ENCODE data around the gene HACD1. TPM values are rescaled to one million over a fixed set of nuclear protein-coding genes. Genes with fewer than 3 reads are reported as not detected.

The HACD1 gene, protein sequence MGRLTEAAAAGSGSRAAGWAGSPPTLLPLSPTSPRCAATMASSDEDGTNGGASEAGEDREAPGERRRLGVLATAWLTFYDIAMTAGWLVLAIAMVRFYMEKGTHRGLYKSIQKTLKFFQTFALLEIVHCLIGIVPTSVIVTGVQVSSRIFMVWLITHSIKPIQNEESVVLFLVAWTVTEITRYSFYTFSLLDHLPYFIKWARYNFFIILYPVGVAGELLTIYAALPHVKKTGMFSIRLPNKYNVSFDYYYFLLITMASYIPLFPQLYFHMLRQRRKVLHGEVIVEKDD
- polyA plus RNA-seq (ENCODE audit: insufficient read length): 16.5 TPM
- long read RNA-seq, donor 1, partial matches to known transcripts: 5 of 13 reads
- long read RNA-seq, donor 1, other reads (novel, unspliced or antisense): 7 of 13 reads
- long read RNA-seq, donor 2, partial matches to known transcripts: 0 of 1 reads
- long read RNA-seq, donor 2, other reads (novel, unspliced or antisense): 0 of 1 reads
- long read RNA-seq, donor 3: 0 reads
- long read RNA-seq, donor 4: 0 reads
- long read RNA-seq, donor 5, partial matches to known transcripts: 15 of 15 reads
- long read RNA-seq, donor 5, other reads (novel, unspliced or antisense): 0 of 15 reads
- long read RNA-seq, donor 6, partial matches to known transcripts: 5 of 14 reads
- long read RNA-seq, donor 6, other reads (novel, unspliced or antisense): 9 of 14 reads
- long read RNA-seq, donor 7, partial matches to known transcripts: 5 of 16 reads
- long read RNA-seq, donor 7, other reads (novel, unspliced or antisense): 8 of 16 reads
- long read RNA-seq, donor 8, partial matches to known transcripts: 0 of 1 reads
- long read RNA-seq, donor 8, other reads (novel, unspliced or antisense): 0 of 1 reads

DNA sequence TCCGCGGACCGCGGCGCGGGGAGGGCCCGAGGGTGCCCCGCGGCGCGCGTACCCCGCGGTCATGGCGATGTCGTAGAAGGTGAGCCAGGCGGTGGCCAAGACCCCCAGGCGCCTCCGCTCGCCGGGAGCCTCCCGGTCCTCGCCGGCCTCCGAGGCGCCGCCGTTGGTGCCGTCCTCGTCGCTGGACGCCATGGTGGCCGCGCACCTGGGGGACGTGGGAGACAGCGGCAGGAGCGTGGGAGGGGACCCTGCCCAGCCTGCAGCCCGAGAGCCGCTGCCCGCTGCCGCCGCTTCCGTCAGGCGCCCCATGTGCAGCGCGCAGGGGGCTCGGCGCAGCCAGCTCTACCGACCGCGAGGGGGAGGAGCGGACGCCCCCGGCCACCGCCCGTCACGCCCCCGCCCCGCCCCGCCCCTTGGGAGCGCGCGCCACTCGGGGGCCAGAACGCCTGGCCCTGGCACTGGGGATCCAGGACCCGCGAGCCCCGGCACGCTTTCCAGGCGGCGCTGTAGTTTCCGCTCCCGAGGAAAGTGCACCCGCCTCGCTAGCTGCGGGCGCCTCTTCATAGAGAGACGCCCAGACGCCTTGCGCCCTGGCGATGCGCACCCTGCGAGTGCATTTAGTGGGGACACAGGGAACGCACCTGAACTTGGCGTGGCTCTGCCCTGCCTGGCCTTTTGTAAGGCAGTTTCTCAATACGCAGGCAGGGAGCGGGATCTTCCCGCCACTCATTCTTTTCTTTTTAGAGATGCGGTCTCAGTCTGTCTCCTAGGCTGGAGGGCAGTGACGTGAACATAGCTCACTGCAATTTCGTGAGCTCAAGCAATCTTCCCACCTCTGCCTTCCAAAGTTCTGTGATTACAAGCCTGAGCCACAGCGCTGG lies at the start of gene HACD1:
TSS of gene HACD1 (minus strand) at position 344 of the 881 bp plus-strand sequence. CDS start at position 309, 35 bp downstream.
- peak; percentile 66 for DNase-seq

DNA sequence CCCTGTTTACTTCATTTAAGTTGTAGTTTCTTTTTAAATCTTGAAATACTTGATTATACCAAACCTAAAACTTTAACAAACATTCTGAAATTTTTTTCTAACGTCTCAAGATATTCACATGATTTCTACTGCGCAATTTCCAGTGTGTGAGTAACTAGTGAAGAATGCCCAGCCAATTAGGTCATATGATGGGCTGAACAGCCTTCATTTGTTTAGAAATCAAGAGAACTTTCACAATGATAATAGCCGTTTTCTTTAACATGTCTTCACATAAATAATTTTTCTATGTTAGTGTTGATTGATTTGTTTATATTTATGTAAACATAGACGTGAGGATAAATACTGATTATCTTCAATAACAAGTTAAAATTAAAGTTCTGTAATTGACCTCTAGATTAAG lies 48.6 kb upstream of the HACD1 start:
- DNase-seq: no peak

DNA sequence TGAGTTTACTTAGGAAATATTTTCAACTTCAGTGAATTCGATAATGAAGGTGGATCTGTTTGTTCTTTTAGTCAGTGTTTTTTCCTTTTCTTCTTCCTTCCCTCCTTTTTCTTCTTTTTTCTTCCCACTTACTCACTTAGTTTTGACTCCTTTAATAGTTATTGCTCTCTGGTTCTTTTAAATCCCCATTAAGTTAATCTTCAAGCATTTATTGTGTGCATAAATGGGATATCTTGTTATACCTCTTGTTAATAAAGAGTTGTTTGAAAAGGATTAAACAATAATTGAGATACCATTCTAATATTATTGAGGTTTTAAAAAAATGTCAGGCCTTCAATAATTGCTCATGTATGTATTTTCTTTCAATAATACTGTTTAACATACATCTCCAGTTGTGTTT lies 46.3 kb upstream of the HACD1 start:
- no peak for DNase-seq

DNA sequence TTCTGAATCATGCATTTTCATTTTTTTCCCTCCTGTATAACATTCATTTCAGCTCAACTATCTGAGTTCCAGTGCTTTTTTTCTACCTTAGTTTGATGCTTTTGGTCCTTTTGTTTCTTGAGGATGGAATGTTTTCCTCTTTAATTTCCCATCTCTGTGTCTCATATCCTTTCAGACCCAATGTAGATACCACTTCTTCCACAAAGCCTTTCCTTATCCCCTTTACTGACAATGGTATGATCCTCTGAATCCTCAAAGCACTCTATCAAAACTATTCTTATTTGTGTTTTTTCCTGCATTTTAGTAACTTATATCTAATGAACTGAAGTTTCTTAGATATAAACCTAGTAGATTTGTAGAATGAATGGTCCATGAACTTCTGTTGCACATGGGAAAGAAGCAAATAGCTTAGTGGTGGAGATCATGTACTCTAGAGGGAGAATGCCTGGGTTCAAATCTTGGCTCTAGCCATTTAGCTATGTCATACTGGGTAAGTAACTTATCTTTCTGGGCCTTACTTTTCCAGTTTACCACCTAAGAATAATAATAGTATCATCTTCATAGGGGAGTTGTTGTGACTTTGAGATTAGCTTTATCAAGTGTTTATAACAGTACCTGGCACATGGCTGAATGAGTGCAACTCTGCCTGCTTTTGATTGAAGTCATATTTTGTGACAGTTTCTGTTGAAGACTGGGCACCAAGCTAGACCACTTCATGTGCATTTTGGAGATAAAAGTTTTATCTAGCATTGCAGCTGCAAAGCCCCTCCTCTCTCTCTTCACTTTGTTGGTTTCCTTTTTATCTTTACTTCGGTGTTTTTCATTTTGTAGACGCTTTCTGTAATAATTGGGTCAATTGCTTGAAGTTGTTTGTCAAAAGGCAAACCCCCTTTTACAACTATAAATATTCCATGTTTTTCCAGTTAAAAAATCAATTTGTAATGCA lies 45.3 kb upstream of the HACD1 start:
- no peak for DNase-seq

DNA sequence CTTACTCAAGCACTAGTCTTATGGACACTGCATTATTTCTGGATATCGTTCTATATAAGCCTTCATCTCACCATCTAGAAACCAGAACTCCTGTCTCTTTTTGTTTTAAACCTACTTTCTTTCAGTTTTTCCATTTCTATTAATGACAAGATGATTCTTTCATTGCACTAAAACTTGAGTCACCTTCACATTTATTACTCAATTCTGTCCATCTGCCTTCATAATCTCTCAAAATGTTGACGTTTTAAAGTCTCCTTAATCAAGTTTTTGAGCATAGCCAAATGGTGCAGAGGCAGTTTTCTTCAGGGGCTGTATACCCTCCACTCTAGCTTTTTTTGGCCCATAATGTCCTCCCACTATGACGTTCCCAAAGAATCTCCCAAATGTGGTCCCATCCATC lies 44.3 kb upstream of the HACD1 start:
- DNase-seq: no peak

DNA sequence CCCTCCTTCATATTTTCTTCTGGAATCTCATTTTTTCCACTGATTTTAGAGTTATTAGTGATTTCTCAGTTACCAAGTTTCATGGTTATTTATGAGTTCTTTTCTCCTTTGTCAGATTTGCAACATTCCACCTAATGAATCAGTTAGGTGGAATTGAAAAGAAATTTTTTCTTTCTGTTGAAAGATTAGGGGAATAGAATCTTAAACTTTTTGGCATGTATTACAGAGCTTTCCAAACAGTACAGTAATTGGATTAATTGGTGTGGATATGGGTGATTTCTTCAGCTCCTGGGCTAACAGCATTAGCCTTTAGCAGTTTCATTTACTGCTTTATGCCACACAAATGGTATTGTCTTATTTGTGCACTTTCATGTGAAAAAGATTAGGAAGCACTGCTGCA lies 43.7 kb upstream of the HACD1 start:
- DNase-seq: no peak

DNA sequence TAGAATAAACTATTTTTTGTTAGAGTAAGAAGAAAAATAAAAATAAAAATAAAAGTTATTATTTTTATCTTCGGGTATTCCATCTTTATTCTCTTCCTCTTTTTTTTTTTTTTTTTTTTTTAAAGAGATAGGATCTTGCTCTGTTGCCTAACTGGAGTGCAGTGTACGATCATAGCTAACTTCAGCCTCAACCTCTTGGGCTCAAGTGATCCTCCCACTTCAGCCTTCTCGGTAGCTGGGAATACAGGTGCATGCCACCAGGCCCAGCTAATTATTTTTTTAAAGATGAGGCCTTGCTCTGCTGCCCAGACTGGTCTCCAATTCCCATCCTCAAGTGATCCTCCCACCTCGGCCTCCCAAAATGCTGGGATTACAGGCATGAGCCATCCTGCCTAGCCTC lies 42.2 kb upstream of the HACD1 start:
- no peak for DNase-seq

DNA sequence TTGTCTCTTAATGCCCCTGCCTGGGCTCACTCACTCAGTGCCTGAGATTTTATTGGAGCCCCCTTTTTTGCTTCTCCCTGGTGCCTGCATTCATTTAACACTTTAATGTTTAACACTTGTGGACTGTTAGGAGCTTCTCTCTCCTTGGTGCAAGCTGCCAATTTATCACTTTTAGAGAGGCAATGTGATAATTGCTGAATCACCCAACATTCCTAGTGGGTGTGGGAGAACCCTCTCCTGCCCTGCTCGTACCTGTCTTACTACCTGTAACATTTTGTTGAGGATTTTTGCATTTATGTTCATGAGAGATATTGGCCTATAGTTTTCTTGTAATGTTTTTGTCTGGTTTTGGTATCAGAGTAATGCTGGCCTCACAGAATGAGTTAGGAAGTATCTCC lies 39.9 kb upstream of the HACD1 start:
- no peak for DNase-seq

DNA sequence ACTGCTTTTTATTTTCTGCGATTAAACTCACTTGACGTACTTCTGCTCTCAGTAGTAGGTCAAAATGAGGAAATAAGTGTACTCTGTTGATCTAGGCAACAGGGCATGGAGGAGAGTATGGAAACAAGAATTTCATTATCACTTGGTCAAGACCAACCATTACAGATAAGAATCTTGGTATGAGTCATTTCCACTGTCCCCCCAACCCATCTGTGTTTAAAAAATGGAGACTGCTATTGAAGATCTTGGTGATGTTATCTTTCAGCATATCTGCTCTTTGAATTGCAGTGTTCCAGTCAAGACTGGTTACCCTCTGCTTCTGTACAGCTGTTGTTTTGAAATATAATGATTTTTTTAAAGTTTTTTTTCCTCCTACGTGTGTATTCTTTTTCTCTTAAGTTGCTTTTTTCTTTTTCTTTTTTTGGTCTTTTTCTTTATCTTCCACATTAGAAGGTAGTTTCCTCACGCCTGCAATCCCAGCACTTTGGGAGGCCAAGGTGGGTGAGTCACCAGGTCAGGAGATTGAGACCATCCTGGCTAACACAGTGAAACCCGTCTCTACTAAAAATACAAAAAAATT lies 38.5 kb upstream of the HACD1 start:
- no peak for DNase-seq

DNA sequence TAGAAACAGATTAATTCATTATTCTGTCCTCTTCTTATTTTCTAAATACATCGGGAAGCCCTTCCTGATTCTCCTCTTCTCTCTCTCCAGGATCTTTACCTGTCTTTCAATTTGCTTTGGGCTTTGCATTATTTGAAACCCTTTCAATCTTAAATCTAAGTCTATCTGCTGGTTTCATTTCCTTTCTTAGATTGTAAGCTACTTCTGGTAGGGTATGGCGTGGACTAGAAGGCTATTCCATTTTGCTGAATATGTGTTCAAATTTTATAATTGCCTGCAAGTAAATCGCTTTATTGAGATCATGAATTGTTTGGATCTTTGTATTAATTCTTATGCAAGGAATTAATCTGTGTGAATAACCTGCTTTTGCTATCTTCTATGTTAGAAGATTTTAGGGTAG lies 37.8 kb upstream of the HACD1 start:
- DNase-seq: no peak

DNA sequence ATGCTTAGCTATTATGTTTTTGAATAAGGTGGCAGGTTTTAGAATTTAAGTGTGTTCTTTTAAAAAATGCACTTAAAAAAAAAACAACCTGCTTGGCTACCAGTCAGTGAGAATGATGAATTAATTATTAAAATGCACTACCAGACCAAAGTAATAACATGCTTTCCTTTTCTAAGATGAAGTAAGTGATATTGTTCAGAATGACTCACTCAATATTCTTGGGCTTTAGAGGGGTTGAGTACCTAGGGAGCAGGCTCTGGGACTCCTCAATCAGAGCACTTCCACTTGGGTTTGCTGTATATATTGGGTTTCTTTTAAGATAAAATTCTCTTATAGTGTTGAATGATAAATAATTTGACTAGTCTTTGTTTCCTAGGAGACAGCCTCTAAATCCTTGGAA lies 35.4 kb upstream of the HACD1 start:
- DNase-seq: no peak

DNA sequence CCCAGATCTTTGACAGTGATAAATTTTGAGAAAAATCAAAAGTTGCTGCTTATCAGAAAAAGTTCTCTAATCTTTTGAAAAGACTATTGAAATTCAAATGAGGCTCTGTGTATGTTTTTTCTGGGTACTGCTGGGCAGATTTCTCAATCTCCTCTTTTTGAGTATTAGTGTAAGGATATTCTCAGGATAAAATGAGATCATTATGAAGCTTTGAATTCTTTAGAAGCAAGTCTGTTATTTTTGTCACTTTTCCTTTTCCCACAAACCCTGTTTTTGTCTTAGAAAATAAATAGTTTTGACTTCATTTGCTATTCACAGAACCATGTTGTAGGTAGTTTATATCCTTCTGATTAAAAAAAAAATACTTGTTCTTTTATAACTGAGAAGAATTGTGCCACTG lies 34.7 kb upstream of the HACD1 start:
- DNase-seq: no peak

DNA sequence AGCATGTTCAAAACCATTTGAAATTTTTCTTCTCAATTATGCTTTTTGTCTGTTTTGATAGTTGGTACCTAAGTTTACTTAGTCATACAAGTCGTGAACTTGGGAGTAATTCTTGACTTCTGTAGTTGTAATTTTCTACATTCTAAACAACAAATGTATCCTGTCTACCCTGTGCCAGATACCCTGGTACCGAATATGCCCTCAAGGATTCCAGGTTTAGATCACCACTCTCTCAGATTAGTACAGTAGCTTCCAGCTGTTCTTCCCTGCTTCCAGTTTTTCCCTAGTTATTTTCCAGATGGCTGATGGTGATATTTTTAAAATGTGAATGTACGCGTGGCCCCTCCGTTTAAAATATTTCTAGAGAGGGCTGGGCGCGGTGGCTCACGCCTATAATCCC lies 33.2 kb upstream of the HACD1 start:
- no peak for DNase-seq

DNA sequence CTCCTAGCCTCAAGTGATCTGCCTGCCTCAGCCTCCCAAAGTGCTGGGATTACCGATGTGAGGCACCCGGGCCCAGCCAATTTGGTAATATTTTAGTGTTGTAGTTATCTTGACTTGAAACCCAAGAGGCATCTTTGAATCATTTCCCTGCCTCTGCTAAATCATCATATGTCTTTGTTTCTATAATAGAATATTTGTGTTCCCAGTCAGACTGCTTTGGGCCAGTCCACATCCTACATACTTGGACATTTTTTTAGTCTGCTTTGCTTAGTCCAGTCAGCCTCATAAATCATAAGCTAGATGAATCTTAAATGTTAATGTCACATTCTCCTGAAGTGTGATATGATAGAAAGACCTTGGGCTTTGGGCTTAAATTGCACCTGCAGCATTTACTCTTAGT lies 32.7 kb upstream of the HACD1 start:
- DNase-seq: no peak

DNA sequence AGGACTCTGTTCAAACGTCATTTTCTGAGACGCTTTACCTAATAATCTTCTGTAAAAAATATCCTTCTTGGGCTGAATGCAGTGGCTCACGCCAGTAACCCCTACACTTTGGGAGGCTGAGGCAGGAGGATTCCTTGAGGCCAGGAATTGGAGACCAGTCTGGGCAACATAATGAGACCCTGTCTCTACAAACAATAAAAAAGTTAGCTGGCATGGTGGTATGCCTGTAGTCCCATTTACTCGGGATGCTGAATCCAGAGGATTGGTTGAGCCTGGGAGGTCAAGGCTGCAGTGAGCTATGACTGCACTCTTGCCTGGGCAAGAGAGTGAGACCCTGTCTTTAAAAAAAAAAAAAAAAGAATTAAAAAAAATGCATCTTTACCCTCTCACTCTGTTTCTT lies 31.9 kb upstream of the HACD1 start:
- no peak for DNase-seq

DNA sequence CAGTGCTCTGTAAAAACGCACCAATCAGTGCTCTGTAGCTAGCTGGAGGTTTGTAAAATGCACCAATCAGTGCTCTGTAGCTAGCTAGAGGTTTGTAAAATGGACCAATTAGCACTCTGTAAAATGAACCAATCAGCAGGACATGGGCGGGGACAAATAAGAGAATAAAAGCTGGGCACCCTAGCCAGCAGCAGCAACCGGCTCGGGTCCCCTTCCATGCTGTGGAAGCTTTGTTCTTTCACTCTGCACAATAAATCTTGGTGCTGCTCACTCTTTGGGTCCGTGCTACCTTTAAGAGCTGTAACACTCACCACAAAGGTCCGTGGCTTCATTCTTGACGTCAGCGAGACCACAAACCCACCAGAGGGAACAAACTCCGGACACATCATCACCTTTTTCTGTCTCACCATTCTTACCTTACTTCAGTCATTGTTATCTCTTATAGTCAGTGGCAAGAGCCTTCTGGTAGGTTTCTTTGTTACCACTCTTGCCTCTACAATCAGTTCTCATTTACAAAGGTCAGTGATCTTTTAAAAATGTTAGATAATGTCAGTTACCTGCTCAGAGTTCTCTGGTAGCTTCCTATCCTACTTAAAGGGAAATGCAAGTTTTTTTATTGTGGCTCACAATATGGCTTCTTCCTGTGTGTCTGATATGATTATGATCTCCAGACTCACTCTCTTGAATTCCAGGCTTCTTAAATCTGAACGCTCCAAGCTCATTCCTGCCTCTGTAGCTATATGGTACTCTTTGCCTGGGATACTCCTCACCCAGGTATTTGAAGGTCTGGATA lies 31.3 kb upstream of the HACD1 start:
- DNase-seq: no peak

DNA sequence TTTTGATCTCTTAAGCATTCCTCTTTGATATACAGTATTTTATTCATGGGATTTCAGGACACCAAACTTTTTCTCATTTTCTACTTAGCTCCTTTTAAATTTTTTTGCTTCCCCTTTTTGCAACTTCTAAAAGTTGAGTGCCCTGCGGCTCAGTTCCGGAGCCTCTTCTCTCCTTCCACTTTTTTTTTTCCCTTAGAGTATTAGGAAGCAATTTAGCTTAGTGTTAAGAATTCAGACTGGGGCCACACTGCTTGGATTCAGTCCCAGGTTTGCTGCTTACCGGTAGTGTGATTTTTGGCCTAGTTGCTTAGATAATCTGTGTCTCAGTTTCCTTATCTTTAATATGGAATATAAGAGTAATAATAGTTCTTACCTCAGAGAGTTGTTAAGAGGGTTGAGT lies 30.2 kb upstream of the HACD1 start:
- DNase-seq: no peak

DNA sequence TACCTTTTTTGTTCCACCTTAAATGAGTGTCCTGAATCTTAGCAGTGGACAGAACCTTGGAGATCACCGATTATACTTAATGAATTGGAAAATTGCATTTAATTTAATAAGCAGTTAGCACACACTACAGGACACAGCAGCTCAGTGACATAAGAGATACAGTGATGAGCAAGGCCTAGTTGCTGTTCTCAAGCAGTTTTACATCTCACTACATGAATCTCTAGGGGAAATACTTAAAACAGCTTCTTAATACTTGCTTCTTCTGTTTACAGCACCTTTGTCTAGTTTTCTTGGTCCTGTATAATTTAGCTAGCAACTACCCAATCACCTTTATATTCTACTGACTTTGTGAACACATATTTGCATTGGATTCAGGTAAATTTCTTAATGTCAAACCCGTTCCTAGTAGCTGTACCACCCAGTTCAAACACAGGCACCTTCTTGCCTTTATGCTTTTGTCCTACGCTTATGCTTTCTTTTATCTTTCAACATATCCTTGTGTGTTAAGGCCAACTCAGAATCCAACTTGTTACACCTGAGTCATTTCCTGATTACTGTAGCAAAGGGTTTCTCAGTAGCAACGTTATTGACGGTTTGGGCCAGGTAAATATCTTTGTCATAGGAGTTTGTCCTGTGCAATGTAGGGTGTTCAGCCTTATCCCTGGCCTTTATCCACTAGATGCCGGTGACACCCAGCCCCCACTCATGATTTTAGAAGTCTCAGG lies 28.6 kb upstream of the HACD1 start:
- no peak for DNase-seq

DNA sequence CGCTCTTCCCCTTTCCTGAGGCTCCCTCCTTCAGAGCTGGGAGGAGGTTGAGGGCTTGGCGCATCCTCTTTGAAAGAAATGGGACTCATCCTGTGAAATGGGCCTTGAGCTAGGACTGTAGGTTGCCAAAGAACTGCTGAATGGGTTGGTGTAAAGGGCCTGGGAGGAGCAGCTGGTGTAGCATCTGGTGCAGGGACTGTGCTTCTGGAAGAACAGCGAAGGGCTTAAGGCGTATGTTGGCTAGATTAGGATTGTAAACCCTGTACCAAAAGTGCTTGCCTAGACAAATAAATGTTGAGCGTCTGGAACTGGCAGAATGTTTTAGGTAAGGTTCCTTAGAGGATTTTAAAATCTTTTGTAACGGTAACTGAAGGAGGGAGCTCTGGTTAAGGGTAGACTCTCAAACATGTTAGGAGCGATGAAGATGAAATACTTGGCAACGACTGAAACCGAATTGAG lies 27.3 kb upstream of the HACD1 start:
- no peak for DNase-seq
